Neural progenitor cell (in vitro differentiated cells): ENCODE data around the gene PDHX. TPM values are rescaled to one million over a fixed set of nuclear protein-coding genes. Genes with fewer than 3 reads are reported as not detected.

Experiments
- DNase-seq: peaks from one replicate; pipeline ENCODE4 v3.0.0-alpha.2; 2016; ENCODE audit warnings: low spot score
- H2AFZ ChIP-seq: fragments of 200-600 bp; sonication (generic); replicated peaks from 2 replicates; pipeline ENCODE4 v1.6.1; 2016; ENCODE audit warnings: antibody characterized with exemption
- H3F3A ChIP-seq: fragments of 200-600 bp; sonication (generic); 2 replicates; pipeline ENCODE4 v1.6.1; 2016; ENCODE audit warnings: antibody characterized with exemption, low read depth
- H3K27ac ChIP-seq: fragments of 200-600 bp; sonication (generic); 2 replicates; pipeline ENCODE4 v1.5.1; 2016; ENCODE audit warnings: mild to moderate bottlenecking
- H3K27me3 ChIP-seq: fragments of 200-600 bp; sonication (generic); 2 replicates; pipeline ENCODE4 v1.6.1; 2016; ENCODE audit warnings: mild to moderate bottlenecking, moderate library complexity
- H3K36me3 ChIP-seq: fragments of 200-600 bp; sonication (generic); 2 replicates; pipeline ENCODE4 v1.5.1; 2016
- H3K4me1 ChIP-seq: fragments of 200-600 bp; sonication (generic); 2 replicates; pipeline ENCODE4 v1.6.1; 2016; ENCODE audit warnings: mixed run types
- H3K4me2 ChIP-seq: fragments of 200-600 bp; sonication (generic); 2 replicates; pipeline ENCODE4 v1.6.1; 2016
- H3K4me3 ChIP-seq: fragments of 200-600 bp; sonication (generic); 2 replicates; pipeline ENCODE4 v1.5.1; 2016
- H3K79me2 ChIP-seq: fragments of 200-600 bp; sonication (generic); 2 replicates; pipeline ENCODE4 v1.6.1; 2016; ENCODE audit warnings: low read depth
- H3K9ac ChIP-seq: fragments of 200-600 bp; sonication (generic); 2 replicates; pipeline ENCODE4 v1.6.1; 2016
- H3K9me3 ChIP-seq: fragments of 200-600 bp; sonication (generic); 2 replicates; pipeline ENCODE4 v1.5.1; 2016; ENCODE audit warnings: low read depth
- H4K20me1 ChIP-seq: fragments of 200-600 bp; sonication (generic); 2 replicates; pipeline ENCODE4 v1.6.1; 2016; ENCODE audit warnings: low read depth
- H3K27ac Mint-ChIP-seq: 3 replicates; pipeline ENCODE4 v1.8.0; 2021; ENCODE audit warnings: mixed read lengths
- H3K27me3 Mint-ChIP-seq: 2 replicates; pipeline ENCODE4 v1.8.0; 2022; ENCODE audit warnings: low read depth, mild to moderate bottlenecking, inconsistent platforms, moderate library complexity, mixed read lengths; ENCODE audit not compliant: insufficient read depth
- H3K36me3 Mint-ChIP-seq: 3 replicates; pipeline ENCODE4 v1.8.0; 2021; ENCODE audit warnings: mixed read lengths
- H3K4me1 Mint-ChIP-seq: 3 replicates; pipeline ENCODE4 v1.8.0; 2021; ENCODE audit warnings: mixed read lengths
- H3K4me3 Mint-ChIP-seq: 3 replicates; pipeline ENCODE4 v1.8.0; 2021; ENCODE audit warnings: mild to moderate bottlenecking, moderate library complexity, mixed read lengths
- H3K9me3 Mint-ChIP-seq: 3 replicates; pipeline ENCODE4 v1.8.0; 2020; ENCODE audit warnings: mixed read lengths
- EZH2 ChIP-seq: fragments of 200-600 bp; sonication (generic); IDR thresholded peaks from 2 replicates; pipeline ENCODE4 v1.6.1; 2017; ENCODE audit warnings: antibody characterized with exemption, mild to moderate bottlenecking, moderate library complexity
- EZH2phosphoT487 ChIP-seq: fragments of 200-600 bp; sonication (generic); IDR thresholded peaks from 2 replicates; pipeline ENCODE4 v1.6.1; 2017; ENCODE audit warnings: antibody characterized with exemption
- total RNA-seq: library from RNA; depleted of rRNA; stranded (reverse); fragments of >200 nt; gene quantifications from 2 replicates; pipeline ENCODE4 v1.2.3, GENCODE V29; 2015; ENCODE audit warnings: low replicate concordance
- TF ChIP-seq, protein P1 (sequence below): fragments of 200-600 bp; sonication (generic); IDR thresholded peaks from 2 replicates; pipeline ENCODE4 v1.5.1; 2017; ENCODE audit warnings: antibody characterized with exemption, mild to moderate bottlenecking

The PDHX gene
- total RNA-seq, 1 donor from 2014 or later = 38.4 TPM

DNA sequence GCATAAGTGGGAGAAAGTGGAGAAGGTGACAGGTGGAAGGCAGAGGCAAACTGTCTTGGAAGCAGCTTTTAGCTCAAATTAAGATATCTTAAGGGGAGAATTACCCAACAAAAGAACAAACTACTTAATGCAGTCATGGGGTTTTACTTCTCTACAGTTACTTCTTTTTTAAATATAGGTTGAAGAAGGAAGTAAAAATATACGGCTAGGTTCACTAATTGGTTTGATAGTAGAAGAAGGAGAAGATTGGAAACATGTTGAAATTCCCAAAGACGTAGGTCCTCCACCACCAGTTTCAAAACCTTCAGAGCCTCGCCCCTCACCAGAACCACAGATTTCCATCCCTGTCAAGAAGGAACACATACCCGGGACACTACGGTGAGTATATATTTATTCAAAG is 40.8 kb downstream of the PDHX start:
- Mint-ChIP-seq H3K27ac (no peak overlapping the region), H3K27me3 (no peaks in the 10 kb centered on the region), H3K4me3 (no peak overlapping the region), H3K9me3 (no peaks in the 10 kb centered on the region), H3K4me1 (peaks cover 2% of the 10 kb centered on the region), H3K36me3 (peaks cover 13% of the 10 kb centered on the region)
- Histone ChIP-seq H2AFZ (no peak overlapping the region), H3K27me3 (no peaks in the 10 kb centered on the region), H3K4me3 (no peak overlapping the region), H3K36me3 (no peaks in the 10 kb centered on the region), H3K9ac (no peak overlapping the region), H3F3A (no peaks in the 10 kb centered on the region), H3K4me2 (peak overlapping the region; percentile 46), H4K20me1 (no peaks in the 10 kb centered on the region), H3K79me2 (no peaks in the 10 kb centered on the region), H3K4me1 (peaks cover 8% of the 10 kb centered on the region), H3K27ac (no peak overlapping the region), H3K9me3 (no peaks in the 10 kb centered on the region)
- DNase-seq = no peak
- TF ChIP-seq, protein P1, sequence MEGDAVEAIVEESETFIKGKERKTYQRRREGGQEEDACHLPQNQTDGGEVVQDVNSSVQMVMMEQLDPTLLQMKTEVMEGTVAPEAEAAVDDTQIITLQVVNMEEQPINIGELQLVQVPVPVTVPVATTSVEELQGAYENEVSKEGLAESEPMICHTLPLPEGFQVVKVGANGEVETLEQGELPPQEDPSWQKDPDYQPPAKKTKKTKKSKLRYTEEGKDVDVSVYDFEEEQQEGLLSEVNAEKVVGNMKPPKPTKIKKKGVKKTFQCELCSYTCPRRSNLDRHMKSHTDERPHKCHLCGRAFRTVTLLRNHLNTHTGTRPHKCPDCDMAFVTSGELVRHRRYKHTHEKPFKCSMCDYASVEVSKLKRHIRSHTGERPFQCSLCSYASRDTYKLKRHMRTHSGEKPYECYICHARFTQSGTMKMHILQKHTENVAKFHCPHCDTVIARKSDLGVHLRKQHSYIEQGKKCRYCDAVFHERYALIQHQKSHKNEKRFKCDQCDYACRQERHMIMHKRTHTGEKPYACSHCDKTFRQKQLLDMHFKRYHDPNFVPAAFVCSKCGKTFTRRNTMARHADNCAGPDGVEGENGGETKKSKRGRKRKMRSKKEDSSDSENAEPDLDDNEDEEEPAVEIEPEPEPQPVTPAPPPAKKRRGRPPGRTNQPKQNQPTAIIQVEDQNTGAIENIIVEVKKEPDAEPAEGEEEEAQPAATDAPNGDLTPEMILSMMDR = no peak
- TF ChIP-seq EZH2phosphoT487 (no peak), EZH2 (no peak)

DNA sequence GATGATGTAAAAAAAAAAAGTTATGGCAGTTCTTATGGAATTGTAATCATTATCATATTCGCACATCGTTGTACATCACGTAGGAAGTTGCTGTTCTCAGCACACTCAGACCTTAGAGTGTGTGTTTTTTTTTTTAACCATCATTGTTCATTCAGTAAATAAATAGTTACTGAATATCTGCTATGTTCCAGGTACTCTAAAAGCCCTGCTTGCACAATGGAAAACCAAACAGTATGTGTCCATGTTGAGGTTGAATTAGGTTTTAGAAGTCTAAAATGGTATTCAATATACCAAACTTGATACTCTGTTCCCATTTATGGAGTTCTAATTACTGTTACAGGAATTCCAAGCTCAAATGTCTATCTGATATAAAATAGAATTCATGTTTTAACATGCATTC is 41.2 kb downstream of the PDHX start:
- Mint-ChIP-seq H3K4me3 (no peak overlapping the region), H3K27ac (no peak overlapping the region), H3K9me3 (no peaks in the 10 kb centered on the region), H3K4me1 (peaks cover 2% of the 10 kb centered on the region), H3K27me3 (no peaks in the 10 kb centered on the region), H3K36me3 (peaks cover 13% of the 10 kb centered on the region)
- no peaks in the 10 kb centered on the region for H3K27me3 ChIP-seq
- no peak overlapping the region for H3K4me2 ChIP-seq
- no peaks in the 10 kb centered on the region for H3K36me3 ChIP-seq
- no peak overlapping the region for H3K4me3 ChIP-seq
- no peak for DNase-seq
- H2AFZ ChIP-seq = no peak overlapping the region
- peaks cover 8% of the 10 kb centered on the region for H3K4me1 ChIP-seq
- H3K9ac ChIP-seq = no peak overlapping the region
- TF ChIP-seq, protein P1 = no peak
- TF ChIP-seq EZH2 = no peak
- no peak for TF ChIP-seq EZH2phosphoT487
- no peaks in the 10 kb centered on the region for H3F3A ChIP-seq
- no peak overlapping the region for H3K27ac ChIP-seq
- H3K79me2 ChIP-seq = no peaks in the 10 kb centered on the region
- no peaks in the 10 kb centered on the region for H3K9me3 ChIP-seq
- H4K20me1 ChIP-seq = no peaks in the 10 kb centered on the region

DNA sequence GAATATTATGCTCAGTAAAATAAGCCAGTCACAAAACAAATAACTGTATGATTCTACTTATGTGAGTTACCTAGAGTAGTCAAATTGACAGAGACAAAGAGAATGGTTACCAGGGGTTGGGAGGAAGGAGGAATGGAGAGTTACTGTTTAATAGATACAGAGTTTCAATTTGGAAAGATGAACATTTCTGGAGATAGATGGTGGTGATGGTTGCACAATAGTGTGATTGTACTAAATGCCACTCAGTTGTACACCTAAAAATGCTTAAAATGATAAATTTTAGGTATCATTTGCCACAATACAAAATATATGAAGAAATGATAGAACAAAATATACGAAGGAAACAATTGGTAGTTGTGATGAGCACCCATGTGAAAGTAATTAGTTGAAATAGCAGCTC is 43.4 kb downstream of the PDHX start:
- H3K27ac Mint-ChIP-seq = no peak overlapping the region
- no peak overlapping the region for H3K4me3 ChIP-seq
- no peak overlapping the region for H3K4me3 Mint-ChIP-seq

More for the DNA sequence above, 43.4 kb downstream of the PDHX start:
- Histone ChIP-seq H3K4me2 (no peak overlapping the region), H3K9ac (no peak overlapping the region), H3K9me3 (no peaks in the 10 kb centered on the region), H3K27me3 (no peaks in the 10 kb centered on the region), H3K4me1 (peaks cover 8% of the 10 kb centered on the region), H3K36me3 (no peaks in the 10 kb centered on the region), H3F3A (no peaks in the 10 kb centered on the region), H3K79me2 (no peaks in the 10 kb centered on the region), H2AFZ (no peak overlapping the region), H4K20me1 (no peaks in the 10 kb centered on the region), H3K27ac (no peak overlapping the region)
- Mint-ChIP-seq H3K36me3 (peaks cover 9% of the 10 kb centered on the region), H3K27me3 (no peaks in the 10 kb centered on the region), H3K9me3 (no peaks in the 10 kb centered on the region), H3K4me1 (peaks cover 2% of the 10 kb centered on the region)
- no peak for TF ChIP-seq EZH2
- TF ChIP-seq EZH2phosphoT487 = no peak
- TF ChIP-seq, protein P1 = no peak
- DNase-seq = no peak
